ENCODE measurements around the gene SOCS6. TPM values are rescaled to one million over a fixed set of nuclear protein-coding genes. Genes with fewer than 3 reads are reported as not detected.
A peak's percentile ranks its signal among the peaks of the same experiment; 100 is the strongest.

The SOCS6 gene
- total and polyA plus RNA-seq, 4 donors: 5.9 to 21.4 (median 12.5) TPM

DNA sequence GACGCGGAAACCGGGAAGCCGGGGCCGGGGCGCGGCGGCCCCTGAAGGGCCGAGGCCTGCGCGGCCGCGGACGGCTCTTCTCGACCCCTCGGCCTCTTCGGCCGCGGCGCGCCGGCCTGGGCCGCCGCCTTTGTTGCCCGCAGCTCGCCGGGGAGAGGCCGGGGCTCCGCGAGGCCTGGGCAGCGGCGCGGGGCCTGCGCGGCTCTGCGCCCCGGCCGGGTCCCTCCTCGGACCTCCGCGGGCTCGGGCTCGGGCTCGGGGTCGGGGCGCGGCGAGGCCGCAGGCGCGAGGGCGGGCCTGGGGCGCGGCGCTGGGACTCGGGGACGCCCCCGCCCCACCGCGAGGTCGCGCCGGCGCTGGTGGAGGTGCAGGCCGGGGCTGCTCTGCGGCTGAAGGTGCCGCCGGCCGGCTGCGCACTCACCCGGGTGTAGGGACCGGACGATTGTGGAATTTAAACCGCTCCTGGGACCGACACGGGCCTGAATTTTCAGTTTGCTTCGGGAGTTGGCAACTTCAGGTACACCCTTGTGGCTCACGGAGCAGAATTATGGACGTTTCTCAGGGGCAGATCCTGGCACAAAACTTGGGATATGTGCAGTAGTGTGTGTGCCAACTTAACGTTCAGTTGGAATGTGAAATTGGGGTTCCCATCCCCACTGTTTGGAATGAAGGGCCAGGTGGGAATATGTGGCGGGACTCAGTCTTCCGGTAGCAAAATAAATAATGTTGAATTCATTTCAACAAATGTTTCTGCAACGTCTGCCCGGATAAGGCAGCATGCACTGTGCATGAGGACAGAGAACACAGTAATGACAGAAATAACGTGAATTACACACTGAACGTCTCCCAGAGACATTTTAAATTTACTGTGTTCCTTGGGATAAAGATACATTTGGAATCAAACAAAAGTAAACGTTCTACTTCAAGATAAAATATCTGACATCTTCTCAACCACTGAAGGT is 787 bp downstream of the SOCS6 start:
- peak; percentile 39 for ATAC-seq (ENCODE audit: insufficient read depth, low FRiP score)
- no peak for TF ChIP-seq CTCF (IDR thresholded peaks at IDR 0.05; ENCODE audit: control extremely low read depth, extremely low read depth)
- Histone ChIP-seq H3K36me3 (ENCODE audit: control insufficient read depth in 4 of 4, insufficient read depth in 4 of 4, low read length in 4 of 4) (no peaks in the 10 kb centered on the region), H3K9ac (ENCODE audit: insufficient read depth in 1 of 2, low read length in 2 of 2) (peak overlapping the region; percentile 75 to 90), H3K4me1 (ENCODE audit: control insufficient read depth in 5 of 5, insufficient read depth in 5 of 5, low read length in 5 of 5) (peaks cover 6 to 31% (median 13%) of the 10 kb centered on the region in 5 donors), H3K9me3 (ENCODE audit: control insufficient read depth in 4 of 4, insufficient read depth in 3 of 4, low read length in 3 of 4) (no peaks in the 10 kb centered on the region), H3K27me3 (ENCODE audit: control insufficient read depth in 3 of 3, insufficient read depth in 3 of 3, low read length in 2 of 3) (no peaks in the 10 kb centered on the region), H3K27ac (ENCODE audit: low read depth in 1 of 2, low read length in 1 of 2) (peak overlapping the region; percentile 91 to 92), H3K4me3 (peak overlapping the region; percentile 67)
- peak; percentile 38 to 57 (median 53) for DNase-seq
- 1 to 3% methylated on average over 29 to 87 of the region's 87 CpGs for WGBS, 2 donors

GRCh38 chr18:70290482-70291294 is 1.8 kb downstream of the SOCS6 start:
- Histone ChIP-seq H3K36me3 (ENCODE audit: control insufficient read depth in 4 of 4, insufficient read depth in 4 of 4, low read length in 4 of 4) (no peaks in the 10 kb centered on the region), H3K27ac (ENCODE audit: low read depth in 1 of 2, low read length in 1 of 2) (no peak overlapping the region), H3K4me1 (ENCODE audit: control insufficient read depth in 5 of 5, insufficient read depth in 5 of 5, low read length in 5 of 5) (peaks cover 8 to 37% (median 13%) of the 10 kb centered on the region in 5 donors), H3K4me3 (no peak overlapping the region), H3K27me3 (ENCODE audit: control insufficient read depth in 3 of 3, insufficient read depth in 3 of 3, low read length in 2 of 3) (no peaks in the 10 kb centered on the region), H3K9me3 (ENCODE audit: control insufficient read depth in 4 of 4, insufficient read depth in 3 of 4, low read length in 3 of 4) (no peaks in the 10 kb centered on the region), H3K9ac (ENCODE audit: insufficient read depth in 1 of 2, low read length in 2 of 2) (peak overlapping the region; percentile 75 to 90)
- WGBS, 2 donors: 67 to 85% methylated on average over 11 of the region's 11 CpGs
- DNase-seq: no peak
- ATAC-seq (ENCODE audit: insufficient read depth, low FRiP score): no peak
- no peak for TF ChIP-seq CTCF (IDR thresholded peaks at IDR 0.05; ENCODE audit: control extremely low read depth, extremely low read depth)

DNA sequence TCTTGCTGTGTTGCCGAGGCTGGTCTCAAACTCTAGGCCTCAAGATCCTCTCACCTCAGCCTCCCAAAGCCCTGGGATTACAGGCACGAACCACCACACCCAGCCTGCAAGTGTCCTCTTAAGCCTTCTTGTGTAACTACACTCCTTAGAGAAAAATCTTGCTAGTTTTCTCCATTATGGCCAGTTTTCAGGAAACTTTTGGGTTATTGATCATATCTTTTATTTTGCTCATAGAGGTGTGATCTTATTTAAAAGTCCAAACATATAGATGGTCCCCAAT is 2.4 kb downstream of the SOCS6 start:
- Histone ChIP-seq H3K9me3 (ENCODE audit: control insufficient read depth in 4 of 4, insufficient read depth in 3 of 4, low read length in 3 of 4) (no peaks in the 10 kb centered on the region), H3K27ac (ENCODE audit: low read depth in 1 of 2, low read length in 1 of 2) (peak overlapping the region in 1 of 2 donors; percentile 23), H3K36me3 (ENCODE audit: control insufficient read depth in 4 of 4, insufficient read depth in 4 of 4, low read length in 4 of 4) (no peaks in the 10 kb centered on the region), H3K27me3 (ENCODE audit: control insufficient read depth in 3 of 3, insufficient read depth in 3 of 3, low read length in 2 of 3) (no peaks in the 10 kb centered on the region), H3K9ac (ENCODE audit: insufficient read depth in 1 of 2, low read length in 2 of 2) (no peak overlapping the region), H3K4me3 (no peak overlapping the region), H3K4me1 (ENCODE audit: control insufficient read depth in 5 of 5, insufficient read depth in 5 of 5, low read length in 5 of 5) (peaks cover 8 to 43% (median 13%) of the 10 kb centered on the region in 5 donors)
- no peak for TF ChIP-seq CTCF (IDR thresholded peaks at IDR 0.05; ENCODE audit: control extremely low read depth, extremely low read depth)
- WGBS, 2 donors: 64 to 88% methylated on average over 2 of the region's 2 CpGs
- no peak for ATAC-seq (ENCODE audit: insufficient read depth, low FRiP score)
- no peak for DNase-seq
